CD4-positive, alpha-beta T cell (primary cell): ENCODE measurements around the gene PFKFB3. TPM values are rescaled to one million over a fixed set of nuclear protein-coding genes. Genes with fewer than 3 reads are reported as not detected.

ENCODE experiments used
- total RNA-seq, 174 experiments: library from RNA in 2 of 174; stranded (reverse) in 2 of 174; gene quantifications; one replicate each; pipeline ENCODE4 v1.2.3 and lab custom pipeline; 2021 to 2026

PFKFB3 gene
- total RNA-seq, 2 experiments from 2014 or later = 142 to 145 TPM

Other genes starting within 250 kb of the PFKFB3 start
- gene IL15RA, start 225.4 kb upstream of the PFKFB3 start, total RNA-seq = 1 to 10 TPM; 4.4 TPM
- gene IL2RA, start 140.6 kb upstream of the PFKFB3 start, total RNA-seq = 1 to 10 TPM; 4.9 to 5.4 TPM
- 100 to 1,000 TPM; 143 to 150 TPM for gene RBM17, start 113.9 kb upstream of the PFKFB3 start, total RNA-seq